GM15510 (cell line): ENCODE measurements around the gene CCDC38.

Experiments used
- POLR2A ChIP-seq: IDR thresholded peaks from 3 replicates; pipeline ENCODE4 v1.6.1; 2011; ENCODE audit warnings: borderline replicate concordance; ENCODE audit not compliant: insufficient read length; ENCODE audit errors: extremely low read depth

CCDC38 gene

GRCh38 chr12:95922231-95922630, 20.2 kb downstream of the CCDC38 start:
- no peak for TF ChIP-seq POLR2A

- no peak for TF ChIP-seq POLR2A
Observed at GRCh38 chr12:95919110-95919509, 23.3 kb downstream of the CCDC38 start.

- TF ChIP-seq POLR2A: no peak
Observed at GRCh38 chr12:95918194-95918993, 24.0 kb downstream of the CCDC38 start.

GRCh38 chr12:95909871-95910270, 32.5 kb downstream of the CCDC38 start:
- TF ChIP-seq POLR2A: no peak

- no peak for TF ChIP-seq POLR2A
Observed at GRCh38 chr12:95908573-95908972, 33.8 kb downstream of the CCDC38 start.

GRCh38 chr12:95898081-95898480, 44.3 kb downstream of the CCDC38 start:
- TF ChIP-seq POLR2A: no peak

- TF ChIP-seq POLR2A: no peak
Observed at GRCh38 chr12:95896846-95897245, 45.6 kb downstream of the CCDC38 start.

GRCh38 chr12:95890958-95891357, 51.5 kb downstream of the CCDC38 start:
- TF ChIP-seq POLR2A: no peak

- no peak for TF ChIP-seq POLR2A
Observed at GRCh38 chr12:95887311-95887710, 55.1 kb downstream of the CCDC38 start.

GRCh38 chr12:95884998-95885397, 57.4 kb downstream of the CCDC38 start:
- no peak for TF ChIP-seq POLR2A

- no peak for TF ChIP-seq POLR2A
Observed at GRCh38 chr12:95882873-95883272, 59.5 kb downstream of the CCDC38 start.

- TF ChIP-seq POLR2A: no peak
Observed at GRCh38 chr12:95882080-95882479, 60.3 kb downstream of the CCDC38 start.

- no peak for TF ChIP-seq POLR2A
Observed at GRCh38 chr12:95881331-95881955, 61.0 kb downstream of the CCDC38 start.

- no peak for TF ChIP-seq POLR2A
Observed at GRCh38 chr12:95880895-95881294, 61.5 kb downstream of the CCDC38 start.

GRCh38 chr12:95877622-95878021, 64.8 kb downstream of the CCDC38 start:
- no peak for TF ChIP-seq POLR2A

GRCh38 chr12:95874452-95874851, 68.0 kb downstream of the CCDC38 start:
- TF ChIP-seq POLR2A: no peak

GRCh38 chr12:95870897-95871296, 71.5 kb downstream of the CCDC38 start:
- no peak for TF ChIP-seq POLR2A

GRCh38 chr12:95863337-95863736, 79.1 kb downstream of the CCDC38 start:
- no peak for TF ChIP-seq POLR2A
